Measurements from ENCODE around the gene ZNF57.
"Not testable (repeated sequence)": the region's sequence is repeated elsewhere in the genome, so short reads cannot be mapped to it uniquely, and the experiment has no call there.

Gene ZNF57

GRCh38 chr19:2952953-2953481 lies 52.3 kb downstream of the ZNF57 start:
- DNase-seq (ENCODE audit: low read depth) = no peak

GRCh38 chr19:2957160-2957559 lies 56.4 kb downstream of the ZNF57 start:
- no peak for DNase-seq (ENCODE audit: low read depth)

GRCh38 chr19:2960120-2960519 lies 59.4 kb downstream of the ZNF57 start:
- no peak for DNase-seq (ENCODE audit: low read depth)

- DNase-seq (ENCODE audit: low read depth) = no peak
Observed at GRCh38 chr19:2962018-2962670, 61.4 kb downstream of the ZNF57 start.

- no peak for DNase-seq (ENCODE audit: low read depth)
Observed at GRCh38 chr19:2963122-2963521, 62.4 kb downstream of the ZNF57 start.

- not testable (repeated sequence) for DNase-seq (ENCODE audit: low read depth)
Observed at GRCh38 chr19:2963631-2964030, 62.9 kb downstream of the ZNF57 start.

- DNase-seq (ENCODE audit: low read depth) = no peak
Observed at GRCh38 chr19:2964874-2965273, 64.1 kb downstream of the ZNF57 start.

GRCh38 chr19:2967972-2968371 lies 67.2 kb downstream of the ZNF57 start:
- no peak for DNase-seq (ENCODE audit: low read depth)
